Embryonic facial prominence (tissue), 1 donor: ENCODE measurements around the gene KCNJ16.

Experiments
- DNase-seq: peaks from one replicate; pipeline ENCODE4 v3.0.0-alpha.2; 2016; ENCODE audit errors: extremely low spot score

KCNJ16 gene

DNA sequence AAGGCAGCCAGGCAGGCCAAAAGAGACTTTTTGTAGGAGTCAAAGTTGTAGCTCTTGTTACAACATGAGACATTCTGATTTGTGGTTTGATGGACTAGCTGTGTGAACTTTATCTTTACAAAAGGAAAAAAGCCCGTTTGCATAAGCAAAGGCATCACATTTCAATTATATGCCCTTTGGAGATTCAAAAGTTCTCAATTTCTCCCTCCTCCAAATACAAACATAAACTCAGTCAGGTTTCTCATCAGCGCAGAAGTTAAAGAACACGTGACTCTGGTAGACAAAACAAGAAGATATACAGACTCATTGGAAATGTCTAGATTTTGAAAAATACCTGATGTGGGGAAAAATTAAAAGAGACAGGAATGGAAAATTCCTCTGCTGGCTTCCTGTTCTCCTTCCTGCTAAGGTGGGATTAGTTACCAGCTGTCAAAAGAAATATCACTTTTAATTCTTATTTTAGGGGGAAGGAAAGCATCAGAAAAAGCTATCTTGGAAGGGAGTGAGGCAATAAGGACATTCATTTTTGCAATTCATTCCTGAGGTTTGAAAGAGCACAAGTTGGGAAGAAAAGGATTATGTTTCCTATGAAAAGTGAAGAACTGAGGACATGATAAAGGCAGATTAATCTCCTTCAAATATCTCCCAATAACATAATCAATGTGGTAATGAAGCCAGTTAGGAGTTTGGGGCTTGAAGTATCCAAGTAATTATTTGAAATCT lies 4.6 kb upstream of the KCNJ16 start:
- no peak for DNase-seq

DNA sequence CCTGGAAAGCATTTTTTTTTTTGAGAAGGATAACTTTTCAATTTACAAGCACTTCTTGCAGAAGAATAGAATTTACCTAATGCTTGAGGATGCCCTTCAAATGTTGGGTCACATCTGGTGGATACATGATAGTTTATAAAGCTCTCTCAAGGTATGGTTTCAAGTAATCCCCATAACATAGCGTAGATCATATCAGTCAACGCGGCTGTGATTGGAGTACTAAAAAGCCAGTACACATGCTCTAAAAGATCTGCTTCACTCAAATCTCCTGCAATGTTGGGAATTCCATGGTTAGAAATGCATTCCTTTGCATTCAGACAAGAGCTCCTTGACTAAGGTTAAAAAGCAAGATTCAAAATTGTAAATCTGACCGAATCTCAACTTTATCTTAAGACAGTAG lies 3.9 kb upstream of the KCNJ16 start:
- DNase-seq, result no peak

DNA sequence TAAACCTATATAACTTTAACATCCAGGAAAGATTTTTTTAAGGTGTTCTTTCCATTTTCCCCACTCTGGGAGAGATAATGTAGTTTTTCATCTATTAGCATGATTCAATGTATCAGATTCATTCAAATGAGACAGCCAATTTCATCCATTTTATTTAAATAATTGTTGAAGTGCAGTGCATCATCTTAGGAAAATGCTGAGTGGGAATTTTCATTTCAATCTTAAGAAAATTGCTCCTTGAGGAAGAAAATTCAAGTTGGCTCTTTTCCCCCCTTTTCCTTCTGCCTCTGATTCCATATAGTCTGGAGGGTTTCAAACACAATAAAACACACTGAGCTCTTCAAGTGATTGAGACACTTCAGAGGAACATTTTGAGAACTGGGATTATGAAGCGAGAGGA lies 3.4 kb upstream of the KCNJ16 start:
- no peak for DNase-seq

DNA sequence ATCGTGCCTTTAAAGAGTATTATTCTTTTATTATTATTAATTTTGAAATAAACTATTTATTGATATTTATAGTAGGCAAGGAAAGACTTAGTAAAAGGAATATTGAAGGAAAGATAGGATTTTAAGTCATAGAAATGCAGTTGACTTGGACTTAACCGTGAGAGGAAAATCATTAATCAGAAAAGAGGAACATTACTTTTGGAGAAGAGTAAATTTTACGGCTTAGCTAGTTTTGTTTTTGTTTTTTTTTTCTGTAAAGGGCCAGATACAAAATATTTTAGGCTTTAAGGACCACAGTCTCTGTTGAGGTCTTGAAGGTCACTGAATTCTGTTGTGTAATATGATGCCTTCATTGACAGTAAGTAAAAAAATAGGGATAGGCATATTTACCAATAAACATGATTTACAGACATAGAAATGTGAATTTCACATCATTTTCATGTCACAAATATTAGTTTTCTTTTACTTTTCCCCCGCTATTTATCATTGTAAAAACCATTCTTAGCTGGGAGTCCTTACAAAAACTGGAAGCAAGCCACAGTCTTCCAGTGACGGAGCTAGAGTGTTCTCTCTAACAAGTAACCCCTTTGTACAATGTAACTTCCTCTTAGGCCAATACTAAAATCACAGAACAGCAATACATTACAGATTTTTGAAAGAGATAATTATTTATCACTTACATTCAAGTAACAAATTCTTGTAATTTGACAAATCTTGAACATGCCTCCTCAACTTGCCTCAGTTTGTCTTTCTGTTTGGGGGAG lies 2.3 kb upstream of the KCNJ16 start:
- DNase-seq, result no peak

DNA sequence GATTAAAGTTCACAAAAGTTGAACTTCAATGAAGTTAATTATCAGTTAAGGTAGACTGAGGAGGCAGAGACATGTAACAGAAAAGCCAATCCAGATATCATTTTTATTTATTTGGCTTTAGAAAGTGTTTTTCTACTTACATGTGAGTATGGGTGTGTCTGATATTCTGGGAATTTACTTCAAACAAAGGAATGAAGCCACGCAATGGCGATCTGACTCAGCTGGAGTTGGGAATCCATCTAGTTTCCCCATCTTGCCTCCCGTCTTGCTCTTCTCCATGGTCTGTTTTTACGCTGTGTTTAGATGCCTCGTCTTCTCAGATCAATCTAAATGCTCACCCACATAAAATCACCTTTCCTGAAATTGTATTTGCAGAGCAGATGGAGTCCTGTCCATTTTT lies 1.7 kb upstream of the KCNJ16 start:
- DNase-seq, result no peak

DNA sequence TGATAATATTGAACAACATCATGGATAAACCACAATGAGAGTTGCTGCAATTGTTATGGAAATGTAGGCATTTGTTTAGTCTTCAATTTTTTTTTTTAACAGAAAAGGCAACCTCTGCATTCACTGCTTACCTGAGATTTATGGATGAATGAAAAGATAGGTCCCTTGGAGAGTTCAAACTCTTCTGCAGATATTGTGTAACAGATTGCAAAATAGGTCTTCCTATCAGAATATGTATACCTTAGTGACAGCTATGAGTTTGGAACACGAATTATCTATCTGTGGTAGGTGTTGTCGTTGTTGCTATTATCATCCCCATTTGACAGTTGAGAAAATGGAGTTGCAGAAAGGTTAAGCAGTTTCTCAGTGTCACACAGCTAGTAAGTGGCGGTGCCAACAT lies 1.2 kb upstream of the KCNJ16 start:
- DNase-seq, result no peak

DNA sequence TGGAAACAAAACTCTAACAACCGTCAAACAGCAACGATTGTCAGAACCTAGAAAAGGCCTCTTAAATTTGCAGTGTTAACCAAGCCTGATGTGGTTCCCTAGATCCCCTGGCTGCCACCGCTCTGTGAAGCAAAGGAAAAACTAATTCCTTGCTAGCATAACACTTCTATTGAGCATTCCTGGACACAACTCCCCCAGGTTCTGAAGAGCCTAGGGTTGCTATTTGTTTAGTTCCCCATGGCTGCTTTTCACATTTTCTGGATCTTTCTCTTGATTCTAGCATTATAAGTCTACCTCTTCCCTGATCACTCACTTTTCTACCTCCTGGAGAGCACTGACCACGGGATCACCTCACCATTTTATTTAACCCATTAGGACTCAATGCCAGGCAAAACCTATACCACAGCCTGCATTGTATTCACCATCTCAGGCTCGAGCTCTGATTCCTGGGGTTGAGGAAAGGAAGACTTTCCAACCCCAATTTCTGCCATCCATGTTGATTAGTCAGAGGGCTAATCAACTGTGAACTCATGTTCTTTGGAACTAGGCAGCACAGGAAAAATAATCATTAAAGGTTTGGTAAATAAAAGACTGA lies 692 bp upstream of the KCNJ16 start:
- no peak for DNase-seq

DNA sequence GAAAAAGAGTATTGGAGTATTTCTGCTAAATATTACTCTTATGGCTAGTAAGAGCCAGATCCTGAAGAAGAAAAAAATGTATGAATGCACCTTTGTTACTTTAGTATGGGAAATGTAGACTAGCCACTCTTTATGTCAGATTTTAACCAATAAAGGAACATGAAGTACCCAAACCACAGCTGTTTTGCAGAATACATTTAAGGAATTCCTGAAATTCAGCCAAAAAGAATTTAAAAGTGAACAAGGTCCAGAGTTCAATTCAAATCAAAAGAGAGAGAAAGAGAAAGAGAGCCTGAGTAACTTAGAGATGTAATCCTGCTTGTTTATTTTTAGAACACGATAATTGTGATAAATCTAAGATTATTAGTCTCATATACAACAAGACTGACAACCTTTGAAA lies 1.2 kb downstream of the KCNJ16 start:
- DNase-seq, result no peak

DNA sequence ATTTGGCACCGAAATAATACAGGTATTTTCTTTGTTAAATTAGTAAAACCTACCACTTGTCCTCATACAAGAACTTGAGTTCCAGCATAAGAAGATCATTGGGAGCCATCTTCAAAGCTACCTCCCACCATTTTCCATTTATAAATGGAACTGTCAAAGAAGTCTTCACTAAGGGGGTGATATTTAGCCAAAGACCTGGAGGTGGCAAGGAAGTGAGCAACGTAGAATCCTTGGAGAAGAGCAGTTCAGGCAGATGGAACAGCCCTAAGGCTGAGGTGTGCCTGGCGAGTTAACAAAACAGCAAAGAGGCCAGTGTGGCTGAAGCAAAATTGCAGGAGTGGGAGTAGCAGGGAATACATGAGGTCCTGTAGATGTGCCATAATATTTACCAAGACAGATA lies 1.8 kb downstream of the KCNJ16 start:
- DNase-seq, result no peak

DNA sequence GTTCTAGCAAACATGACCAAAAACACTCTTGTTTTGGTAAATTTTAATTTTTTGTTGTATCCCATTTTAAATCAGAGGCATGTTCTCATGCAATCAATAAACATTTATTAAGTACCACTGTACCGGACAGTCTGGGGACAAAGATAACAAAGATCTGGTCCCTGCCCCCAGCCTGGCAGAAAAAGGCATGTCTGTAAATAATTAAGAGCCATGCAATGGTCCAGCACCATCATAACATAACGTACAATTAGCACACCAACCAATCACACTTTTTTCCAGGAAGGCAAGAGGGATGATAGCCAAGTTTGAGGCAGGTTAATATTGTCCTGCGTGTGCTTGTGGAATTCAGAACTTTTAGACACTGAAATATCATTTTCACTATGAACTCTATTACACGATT lies 3.5 kb downstream of the KCNJ16 start:
- no peak for DNase-seq

DNA sequence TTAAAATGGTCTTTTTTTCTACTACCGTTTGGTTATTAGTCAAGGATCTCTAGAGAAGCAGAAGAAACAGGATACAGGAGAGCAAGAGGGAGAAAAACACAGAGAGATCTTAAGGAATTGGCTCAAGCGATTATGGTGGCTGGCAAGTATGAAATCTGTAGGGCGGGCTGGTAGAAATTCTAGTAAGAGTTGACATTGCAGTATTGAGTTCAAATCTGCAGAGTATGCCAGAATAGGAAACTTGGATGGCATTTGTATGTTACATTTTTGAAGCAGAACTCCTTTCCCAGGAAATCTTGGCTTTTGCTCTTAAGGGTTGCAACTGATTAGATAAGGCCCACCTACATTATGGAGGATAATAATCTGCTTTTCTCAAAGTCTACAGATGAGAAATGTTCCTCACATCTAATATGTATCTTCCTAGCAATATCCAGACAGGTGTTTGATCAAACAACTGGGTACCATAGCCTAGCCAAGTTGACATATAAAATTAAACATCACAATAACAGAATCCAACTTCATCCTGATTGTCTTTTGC lies 4.0 kb downstream of the KCNJ16 start:
- no peak for DNase-seq

DNA sequence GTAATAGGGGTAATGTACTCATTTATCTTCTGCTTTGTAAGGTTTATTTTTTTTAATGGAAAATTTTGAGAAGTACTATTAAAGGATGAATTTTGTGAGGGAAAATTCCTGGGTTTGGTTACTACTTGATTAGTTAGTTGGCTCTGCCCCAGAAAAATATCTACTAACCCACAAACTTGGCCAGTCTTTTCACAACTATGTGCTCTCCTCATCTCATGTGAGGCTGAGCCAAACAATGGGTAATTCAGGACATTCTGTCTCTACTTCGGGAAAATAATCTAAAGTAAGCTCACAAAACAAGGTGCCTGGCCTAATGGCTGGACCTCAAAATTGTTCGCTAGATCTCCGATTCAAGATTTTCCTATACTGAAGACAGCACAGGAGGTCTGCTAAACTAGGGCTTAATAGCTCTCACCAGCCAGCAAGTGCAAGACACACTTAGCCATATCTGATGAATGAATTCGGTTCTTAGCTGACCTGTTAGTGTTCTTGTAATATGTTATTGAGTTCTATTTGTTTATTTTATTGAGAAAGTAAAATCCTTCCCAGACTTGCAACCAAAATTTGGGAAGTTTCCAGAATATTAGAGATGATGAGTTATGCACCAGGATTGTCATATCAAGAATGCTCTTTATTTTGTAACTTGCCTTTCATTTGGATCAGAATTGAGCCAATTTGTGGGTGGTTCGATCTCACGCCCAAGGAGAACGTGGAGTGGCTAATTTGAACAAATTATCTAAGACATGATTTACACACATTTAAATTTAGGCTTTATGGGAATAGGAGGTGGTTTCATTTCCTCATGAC lies 5.7 kb downstream of the KCNJ16 start:
- DNase-seq, result no peak

DNA sequence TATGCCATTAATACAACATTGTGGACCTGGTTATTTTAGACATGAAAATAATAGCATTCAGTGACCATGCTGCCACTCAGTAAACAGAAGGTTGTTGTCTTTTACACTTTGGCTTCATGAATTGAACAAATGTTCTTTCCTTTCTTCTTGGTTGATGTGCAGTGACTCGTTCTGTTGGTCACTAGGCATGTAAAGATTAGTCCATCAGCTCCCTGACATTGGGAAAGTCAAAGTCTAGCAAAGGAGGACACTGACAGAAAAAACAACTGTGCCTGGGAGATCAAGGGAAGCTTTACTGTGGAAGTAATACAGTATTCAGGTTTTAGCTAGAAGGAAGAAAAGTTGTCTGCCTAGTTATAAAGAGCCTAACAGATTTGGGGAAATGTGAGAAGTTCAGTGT lies 6.9 kb downstream of the KCNJ16 start:
- no peak for DNase-seq

DNA sequence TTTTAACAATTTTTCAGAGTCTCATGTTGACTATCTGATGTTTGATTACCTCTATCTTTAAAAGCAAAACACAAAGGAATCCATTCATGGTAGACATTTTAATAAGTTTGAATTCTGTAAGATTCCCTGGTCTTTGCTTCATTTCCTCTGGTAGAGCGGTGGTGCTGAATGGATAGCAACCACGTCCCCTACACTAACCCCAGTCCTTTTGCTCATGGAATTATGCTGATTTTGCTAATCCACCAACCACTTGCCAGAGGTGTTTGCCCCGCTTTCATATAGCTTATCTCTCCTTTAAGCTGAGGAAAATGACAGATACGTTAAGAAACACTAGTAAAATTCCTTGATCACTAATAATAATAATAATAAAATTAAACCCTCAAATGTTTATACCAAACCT lies 9.5 kb downstream of the KCNJ16 start:
- no peak for DNase-seq

DNA sequence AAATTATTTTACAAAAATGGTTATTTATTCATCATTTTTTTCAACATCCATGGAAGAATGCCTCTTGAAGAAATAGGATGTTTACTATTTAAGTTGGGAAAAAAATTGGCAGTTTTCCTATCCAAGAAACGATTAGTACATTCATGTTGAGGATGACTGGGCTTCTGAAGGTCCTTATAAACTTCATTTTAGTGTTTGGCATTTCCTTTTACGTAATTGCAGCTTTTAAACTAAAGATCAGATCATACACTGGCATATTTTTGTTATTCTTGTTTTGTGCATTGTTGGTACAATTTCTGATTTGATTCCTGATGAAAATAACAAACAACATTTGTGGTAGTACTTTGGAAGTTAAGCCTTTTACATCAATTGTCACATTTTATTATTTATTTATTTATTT lies 11.5 kb downstream of the KCNJ16 start:
- no peak for DNase-seq

DNA sequence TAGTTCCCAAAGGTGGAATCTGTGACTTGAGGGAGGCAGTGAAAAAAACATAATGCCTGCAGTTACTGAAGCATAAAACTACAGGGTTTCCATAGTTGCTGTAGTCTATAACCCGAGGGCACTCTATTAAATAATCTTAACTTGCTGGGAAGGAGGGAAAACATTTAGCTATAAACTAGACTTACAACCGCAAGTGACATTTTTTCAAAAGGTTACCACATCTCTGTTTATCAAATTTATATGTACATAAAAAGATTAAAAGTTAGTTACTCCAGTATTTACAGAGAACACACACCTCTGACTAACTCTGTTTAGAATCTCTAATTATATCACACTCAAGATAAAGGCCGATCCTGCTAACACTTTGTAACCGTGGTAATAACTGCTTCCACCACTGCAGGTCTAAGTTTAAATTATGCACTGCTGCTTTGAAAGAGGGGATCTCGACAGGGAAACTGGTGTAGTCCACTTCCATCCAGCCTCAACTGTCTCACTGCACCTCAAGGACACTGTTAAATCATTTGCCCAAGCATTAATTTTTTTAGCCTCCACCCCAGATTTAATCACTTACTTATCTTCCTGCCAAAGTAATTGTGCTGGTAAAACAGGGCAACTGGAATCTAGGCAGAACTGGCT lies 14.6 kb downstream of the KCNJ16 start:
- no peak for DNase-seq

DNA sequence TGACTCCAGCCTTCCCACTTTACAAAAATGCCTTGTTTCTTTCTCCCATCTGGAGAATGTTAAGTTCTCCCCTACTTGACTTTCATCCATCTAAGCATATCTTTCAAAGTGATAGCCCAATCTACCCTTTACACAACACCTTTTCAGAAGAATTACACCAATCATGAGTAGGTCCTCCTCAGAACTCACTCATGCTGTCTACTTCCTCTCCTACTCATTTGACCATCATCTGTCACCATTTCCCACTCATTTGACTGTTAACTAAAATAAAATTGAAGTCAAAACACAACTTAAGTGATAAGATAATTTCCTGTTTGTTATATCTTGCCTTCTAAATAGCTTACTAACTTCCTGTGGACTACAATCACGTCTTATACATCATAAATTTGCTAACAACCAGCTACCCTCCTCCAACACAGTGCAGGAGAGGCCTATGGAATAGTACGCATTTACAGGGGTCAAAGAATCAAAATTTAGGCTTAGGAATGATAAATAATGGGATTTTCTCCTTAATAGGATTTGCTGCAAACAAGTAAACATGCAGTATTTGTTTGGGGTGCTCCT lies 16.1 kb downstream of the KCNJ16 start:
- no peak for DNase-seq

DNA sequence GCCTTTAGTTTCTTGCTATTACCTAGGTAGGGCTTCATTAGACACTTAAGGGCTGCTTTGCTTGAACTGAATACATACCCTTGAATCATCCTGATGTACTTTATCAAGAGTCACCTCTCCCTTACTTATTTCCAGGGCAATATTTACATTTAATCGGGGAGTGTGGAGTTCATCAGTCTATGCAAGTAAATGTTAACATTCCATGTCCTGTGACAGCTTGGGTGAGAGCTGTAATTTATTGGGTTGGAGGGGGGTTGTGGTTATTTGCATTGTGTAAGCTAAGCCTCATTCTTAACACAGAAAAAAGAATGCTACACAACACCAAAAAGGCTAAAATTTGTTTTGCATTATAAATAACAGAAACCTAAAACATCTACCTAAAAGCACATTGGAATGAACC lies 16.7 kb downstream of the KCNJ16 start:
- DNase-seq, result no peak

DNA sequence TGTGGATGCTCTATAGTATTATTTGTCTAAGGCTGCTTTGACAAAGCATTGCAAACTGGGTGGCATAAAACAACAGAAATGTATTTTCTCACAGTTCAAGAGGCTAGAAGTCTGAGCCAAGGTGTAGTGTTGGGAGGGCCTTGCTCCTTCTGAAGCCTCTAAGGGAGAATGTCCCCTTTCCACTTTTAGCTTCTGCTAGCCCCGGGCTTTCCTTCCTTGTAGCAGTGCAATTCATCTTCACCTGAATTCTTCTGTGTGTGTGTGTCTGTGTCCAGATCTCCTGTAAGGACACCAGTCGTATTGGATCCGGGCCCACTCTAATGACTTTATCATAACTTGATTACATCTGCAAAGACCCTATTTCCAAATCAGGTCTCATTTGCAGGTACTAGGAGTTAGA lies 18.1 kb downstream of the KCNJ16 start:
- no peak for DNase-seq

DNA sequence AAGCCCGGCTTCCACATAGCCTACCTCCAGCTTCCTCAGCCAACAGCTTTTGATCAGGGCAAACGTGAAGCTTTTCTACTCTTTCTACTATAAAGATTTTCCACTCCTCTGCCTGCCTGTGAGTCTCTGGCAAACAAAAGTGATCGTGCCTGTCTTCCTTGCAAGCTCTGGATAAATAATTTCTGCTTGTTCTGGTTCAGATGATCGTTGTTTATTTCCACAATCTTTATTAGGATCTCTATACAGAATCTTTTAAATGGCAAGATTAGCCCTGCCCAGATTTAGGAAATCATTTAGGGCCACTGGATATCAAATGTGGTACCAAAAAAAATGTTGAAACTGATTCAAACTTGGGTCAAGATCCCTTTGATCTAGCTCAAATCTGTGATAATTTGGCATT lies 20.4 kb downstream of the KCNJ16 start:
- no peak for DNase-seq

DNA sequence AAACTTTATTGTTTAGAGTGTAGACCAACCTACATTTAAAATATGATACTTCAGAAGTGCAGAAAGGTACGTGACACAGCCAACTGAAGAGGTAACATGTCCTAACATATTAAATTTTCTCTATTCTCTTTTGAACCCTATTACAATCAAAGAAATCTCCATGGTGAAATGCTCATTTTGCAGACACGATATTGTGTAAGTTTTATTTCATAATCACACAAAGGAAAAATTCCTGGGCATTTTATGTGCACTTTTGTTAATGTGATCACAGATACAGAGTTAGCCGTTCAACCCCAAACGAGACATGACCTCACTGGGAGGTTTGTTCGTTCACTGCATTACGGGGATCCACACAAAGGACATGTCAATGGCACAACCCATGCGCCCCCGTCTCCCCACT lies 21.8 kb downstream of the KCNJ16 start:
- DNase-seq, result no peak
